Trophoblast cell (in vitro differentiated cells and primary cell): ENCODE results near the gene MORN5.

ENCODE experiments used
- DNase-seq, 2 donors: peaks; one replicate each; pipeline ENCODE4 v3.0.0-alpha.2; 2016
- H2AFZ ChIP-seq: 2 replicates; pipeline ENCODE4 v1.6.1; 2013; ENCODE audit warnings: low read length, moderate library complexity, mild to moderate bottlenecking; ENCODE audit not compliant: insufficient read depth, poor library complexity
- H2AK5ac ChIP-seq: 2 replicates; pipeline ENCODE4 v1.6.1; 2013; ENCODE audit warnings: mild to moderate bottlenecking, low read length
- H2BK120ac ChIP-seq: 2 replicates; pipeline ENCODE4 v1.6.1; 2013; ENCODE audit warnings: low read length, mild to moderate bottlenecking, moderate library complexity; ENCODE audit not compliant: insufficient read depth, poor library complexity
- H2BK12ac ChIP-seq: 2 replicates; pipeline ENCODE4 v1.6.1; 2013; ENCODE audit warnings: mild to moderate bottlenecking, low read length, moderate library complexity
- H2BK5ac ChIP-seq: 2 replicates; pipeline ENCODE4 v1.6.1; 2013; ENCODE audit warnings: low read length, low read depth, moderate library complexity, mild to moderate bottlenecking; ENCODE audit not compliant: poor library complexity
- H3K14ac ChIP-seq: 2 replicates; pipeline ENCODE4 v1.6.1; 2013; ENCODE audit warnings: mild to moderate bottlenecking, low read length
- H3K18ac ChIP-seq: 2 replicates; pipeline ENCODE4 v1.6.1; 2013; ENCODE audit warnings: mild to moderate bottlenecking, low read length
- H3K23ac ChIP-seq: 2 replicates; pipeline ENCODE4 v1.6.1; 2013; ENCODE audit warnings: low read length
- H3K27ac ChIP-seq: 2 replicates; pipeline ENCODE4 v1.5.1; 2013; ENCODE audit warnings: low read depth, mild to moderate bottlenecking, inconsistent platforms, low read length, moderate library complexity
- H3K27me3 ChIP-seq: 2 replicates; pipeline ENCODE4 v1.6.1; 2013; ENCODE audit warnings: inconsistent platforms, mild to moderate bottlenecking, low read length, moderate library complexity; ENCODE audit not compliant: insufficient read depth
- H3K36me3 ChIP-seq, 2 experiments: 1 replicate in 1 of 2; 2 replicates in 1 of 2; pipeline ENCODE4 v1.6.1; 2013; ENCODE audit warnings: low read length in 2 of 2, mild to moderate bottlenecking in 2 of 2, moderate library complexity in 1 of 2; ENCODE audit not compliant: insufficient read depth in 2 of 2, control insufficient read depth in 1 of 2
- H3K4ac ChIP-seq: 2 replicates; pipeline ENCODE4 v1.6.1; 2013; ENCODE audit warnings: low read depth, mild to moderate bottlenecking, low read length, moderate library complexity
- H3K4me1 ChIP-seq, 2 experiments: 1 replicate in 1 of 2; 2 replicates in 1 of 2; pipeline ENCODE4 v1.6.1; 2013; ENCODE audit warnings: low read length in 2 of 2, mild to moderate bottlenecking in 2 of 2, moderate library complexity in 1 of 2; ENCODE audit not compliant: insufficient read depth in 2 of 2, control insufficient read depth in 1 of 2
- H3K4me2 ChIP-seq: 2 replicates; pipeline ENCODE4 v1.6.1; 2013; ENCODE audit warnings: inconsistent platforms, mild to moderate bottlenecking, low read length, moderate library complexity
- H3K4me3 ChIP-seq: 2 replicates; pipeline ENCODE4 v1.5.1; 2013; ENCODE audit warnings: mild to moderate bottlenecking, low read depth, low read length, inconsistent platforms
- H3K79me1 ChIP-seq: one replicate; pipeline ENCODE4 v1.6.1; 2013; ENCODE audit warnings: low read length
- H3K79me2 ChIP-seq: 2 replicates; pipeline ENCODE4 v1.6.1; 2013; ENCODE audit warnings: low read length, mild to moderate bottlenecking; ENCODE audit not compliant: control insufficient read depth, insufficient read depth, poor library complexity
- H3K9ac ChIP-seq: 2 replicates; pipeline ENCODE4 v1.6.1; 2013; ENCODE audit warnings: mild to moderate bottlenecking, low read length
- H3K9me3 ChIP-seq: 2 replicates; pipeline ENCODE4 v1.6.1; 2013; ENCODE audit warnings: low read depth, mild to moderate bottlenecking, control low read depth, inconsistent platforms, low read length; ENCODE audit not compliant: insufficient read depth
- H4K12ac ChIP-seq: 2 replicates; pipeline ENCODE4 v1.6.1; 2013; ENCODE audit warnings: low read depth, mild to moderate bottlenecking, low read length, moderate library complexity
- H4K8ac ChIP-seq: 2 replicates; pipeline ENCODE4 v1.6.1; 2013; ENCODE audit warnings: low read depth, mild to moderate bottlenecking, low read length, moderate library complexity
- H4K91ac ChIP-seq: one replicate; pipeline ENCODE4 v1.6.1; 2013; ENCODE audit warnings: low read depth, mild to moderate bottlenecking, low read length, moderate library complexity
- WGBS: extraction: QIAGEN DNeasy Blood & Tissue Kit; methylation state at CpG from one replicate; pipeline ENCODE4 v1.1.7; 2013; ENCODE audit warnings: missing lambda C conversion rate; ENCODE audit not compliant: insufficient read length, insufficient coverage; ENCODE audit errors: extremely low coverage; 5-methylcytosine and 5-hydroxymethylcytosine counted together

The MORN5 gene

GRCh38 chr9:122191584-122191983, 31.9 kb downstream of the MORN5 start:
- no peak overlapping the region for H3K4me2 ChIP-seq
- no peak overlapping the region for H3K18ac ChIP-seq
- no peak overlapping the region for H2BK12ac ChIP-seq
- no CpG with 5 or more reads among the region's 11 CpGs for WGBS
- no peak overlapping the region for H3K27ac ChIP-seq
- H3K4ac ChIP-seq = no peak overlapping the region
- H3K23ac ChIP-seq = no peak overlapping the region
- no peak overlapping the region for H2AK5ac ChIP-seq
- H2BK5ac ChIP-seq = no peak overlapping the region
- no peak for DNase-seq
- no peaks in the 10 kb centered on the region for H3K27me3 ChIP-seq
- H2BK120ac ChIP-seq = no peak overlapping the region
- no peaks in the 10 kb centered on the region for H3K79me1 ChIP-seq
- H3K4me3 ChIP-seq = no peak overlapping the region
- H4K12ac ChIP-seq = no peak overlapping the region
- peaks cover 2% of the 10 kb centered on the region for H3K9me3 ChIP-seq
- no peak overlapping the region for H3K14ac ChIP-seq
- H3K9ac ChIP-seq = no peak overlapping the region
- no peaks in the 10 kb centered on the region for H3K36me3 ChIP-seq
- no peaks in the 10 kb centered on the region for H3K4me1 ChIP-seq
- no peak overlapping the region for H4K8ac ChIP-seq
- no peak overlapping the region for H2AFZ ChIP-seq
- H4K91ac ChIP-seq = no peak overlapping the region
- H3K79me2 ChIP-seq = no peaks in the 10 kb centered on the region

GRCh38 chr9:122192261-122192875, 32.7 kb downstream of the MORN5 start:
- H2BK5ac ChIP-seq = no peak overlapping the region
- H3K18ac ChIP-seq = no peak overlapping the region
- no peak overlapping the region for H3K9ac ChIP-seq
- DNase-seq = no peak
- no peak overlapping the region for H3K27ac ChIP-seq
- H3K23ac ChIP-seq = no peak overlapping the region
- no peaks in the 10 kb centered on the region for H3K79me1 ChIP-seq
- H4K12ac ChIP-seq = no peak overlapping the region
- H3K9me3 ChIP-seq = peaks cover 2% of the 10 kb centered on the region
- H2BK120ac ChIP-seq = no peak overlapping the region
- H4K8ac ChIP-seq = no peak overlapping the region
- H2BK12ac ChIP-seq = no peak overlapping the region
- no peak overlapping the region for H2AFZ ChIP-seq
- H3K14ac ChIP-seq = no peak overlapping the region
- no peaks in the 10 kb centered on the region for H3K4me1 ChIP-seq
- H3K4me2 ChIP-seq = no peak overlapping the region
- no peak overlapping the region for H4K91ac ChIP-seq
- H3K36me3 ChIP-seq = no peaks in the 10 kb centered on the region
- H3K4ac ChIP-seq = no peak overlapping the region
- no peaks in the 10 kb centered on the region for H3K27me3 ChIP-seq
- no peaks in the 10 kb centered on the region for H3K79me2 ChIP-seq
- no peak overlapping the region for H3K4me3 ChIP-seq
- WGBS = no CpG with 5 or more reads among the region's 5 CpGs
- H2AK5ac ChIP-seq = no peak overlapping the region

GRCh38 chr9:122192914-122193525, 33.3 kb downstream of the MORN5 start:
- H3K14ac ChIP-seq = no peak overlapping the region
- H3K27me3 ChIP-seq = no peaks in the 10 kb centered on the region
- no peak overlapping the region for H2BK12ac ChIP-seq
- no peaks in the 10 kb centered on the region for H3K4me1 ChIP-seq
- no peak for DNase-seq
- H4K91ac ChIP-seq = no peak overlapping the region
- no CpG with 5 or more reads among the region's 16 CpGs for WGBS
- H3K9ac ChIP-seq = no peak overlapping the region
- no peak overlapping the region for H2BK120ac ChIP-seq
- no peak overlapping the region for H3K4me2 ChIP-seq
- no peak overlapping the region for H4K8ac ChIP-seq
- H3K79me2 ChIP-seq = no peaks in the 10 kb centered on the region
- no peak overlapping the region for H3K23ac ChIP-seq
- H2AFZ ChIP-seq = no peak overlapping the region
- no peaks in the 10 kb centered on the region for H3K79me1 ChIP-seq
- no peak overlapping the region for H3K27ac ChIP-seq
- H2AK5ac ChIP-seq = no peak overlapping the region
- no peaks in the 10 kb centered on the region for H3K9me3 ChIP-seq
- no peak overlapping the region for H3K18ac ChIP-seq
- H2BK5ac ChIP-seq = no peak overlapping the region
- no peak overlapping the region for H3K4ac ChIP-seq
- H4K12ac ChIP-seq = no peak overlapping the region
- no peak overlapping the region for H3K4me3 ChIP-seq
- no peaks in the 10 kb centered on the region for H3K36me3 ChIP-seq

GRCh38 chr9:122193651-122194050, 33.9 kb downstream of the MORN5 start:
- WGBS = no CpG with 5 or more reads among the region's 6 CpGs
- Histone ChIP-seq H3K4me2 (no peak overlapping the region), H3K79me2 (no peaks in the 10 kb centered on the region), H3K4ac (no peak overlapping the region), H4K91ac (no peak overlapping the region), H3K27ac (no peak overlapping the region), H3K4me3 (no peak overlapping the region), H3K79me1 (no peaks in the 10 kb centered on the region), H3K14ac (no peak overlapping the region), H4K12ac (no peak overlapping the region), H2BK5ac (no peak overlapping the region), H3K23ac (no peak overlapping the region), H2BK12ac (no peak overlapping the region), H4K8ac (no peak overlapping the region), H2AK5ac (no peak overlapping the region), H3K9ac (no peak overlapping the region), H3K18ac (no peak overlapping the region), H2BK120ac (no peak overlapping the region), H3K27me3 (no peaks in the 10 kb centered on the region), H3K9me3 (no peaks in the 10 kb centered on the region), H3K36me3 (no peaks in the 10 kb centered on the region), H2AFZ (no peak overlapping the region), H3K4me1 (no peaks in the 10 kb centered on the region)
- no peak for DNase-seq
